ENCODE measurements around the gene TRIM65. TPM values are rescaled to one million over a fixed set of nuclear protein-coding genes. Genes with fewer than 3 reads are reported as not detected.

The TRIM65 gene
- total and polyA plus RNA-seq, 12 donors, result 4.1 to 46.9 (median 14.5) TPM

DNA sequence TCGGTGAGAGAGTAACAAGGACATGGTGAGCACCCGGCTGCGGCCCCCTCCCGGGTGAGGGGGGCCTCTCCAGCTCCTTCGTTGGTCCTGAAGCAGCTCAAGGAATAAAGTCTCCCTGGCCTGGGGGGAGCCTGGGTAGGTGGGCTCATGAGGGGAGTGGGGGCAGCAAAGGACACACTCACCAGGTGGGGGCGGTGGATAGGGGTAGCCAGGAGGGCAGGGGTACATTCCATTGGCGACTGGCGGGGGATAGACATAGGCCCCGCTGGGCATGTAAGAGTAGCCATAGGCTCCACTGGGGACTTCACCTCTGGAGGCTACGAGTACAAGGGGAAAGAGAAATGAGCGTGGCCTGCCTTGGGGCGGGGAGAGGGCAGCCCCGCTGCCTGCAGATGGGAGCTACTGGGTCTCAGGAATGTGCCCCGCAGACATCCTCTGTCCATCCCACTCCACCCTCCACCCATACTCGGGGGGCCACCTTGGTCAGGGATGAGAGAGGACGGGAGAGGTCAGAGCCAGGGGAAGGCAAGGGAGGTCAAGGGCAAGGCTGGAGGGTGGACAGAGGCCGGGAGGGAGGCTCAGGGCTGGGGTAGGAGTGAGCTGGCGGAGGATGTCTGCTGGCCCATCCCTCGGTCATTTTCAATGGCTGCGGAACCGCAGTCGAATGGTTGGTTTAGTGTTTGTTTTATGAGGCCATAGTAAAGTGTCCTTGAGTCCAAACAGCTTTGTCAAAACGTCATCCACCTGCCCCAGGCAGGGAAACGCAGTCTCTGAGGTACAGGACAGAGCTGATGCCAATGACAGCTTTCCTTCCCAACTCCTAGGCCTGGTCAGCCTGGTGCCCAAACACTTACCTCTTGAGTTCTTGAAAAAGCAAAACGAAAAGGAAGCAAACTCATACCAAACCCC, 48.9 kb downstream of the TRIM65 start:
- Histone ChIP-seq H3K4me1 (replicated peaks in 1 of 2) (peaks cover 34 to 76% of the 10 kb centered on the region in 2 donors), H3K27me3 (no peaks in the 10 kb centered on the region), H3K4me3 (no peak overlapping the region), H3K36me3 (replicated peaks in 1 of 2) (peaks cover 0 to 64% of the 10 kb centered on the region in 2 donors), H3K9me3 (replicated peaks in 1 of 3) (no peaks in the 10 kb centered on the region), H3K27ac (peak overlapping the region in 3 of 5 donors; percentile 59 to 97 (median 88))
- WGBS, 4 donors, result 63 to 70% (median 65%) methylated on average over 21 to 25 of the region's 25 CpGs
- intact Hi-C loops (cut with DNase I), result no loop called here
- TF ChIP-seq, protein P1, sequence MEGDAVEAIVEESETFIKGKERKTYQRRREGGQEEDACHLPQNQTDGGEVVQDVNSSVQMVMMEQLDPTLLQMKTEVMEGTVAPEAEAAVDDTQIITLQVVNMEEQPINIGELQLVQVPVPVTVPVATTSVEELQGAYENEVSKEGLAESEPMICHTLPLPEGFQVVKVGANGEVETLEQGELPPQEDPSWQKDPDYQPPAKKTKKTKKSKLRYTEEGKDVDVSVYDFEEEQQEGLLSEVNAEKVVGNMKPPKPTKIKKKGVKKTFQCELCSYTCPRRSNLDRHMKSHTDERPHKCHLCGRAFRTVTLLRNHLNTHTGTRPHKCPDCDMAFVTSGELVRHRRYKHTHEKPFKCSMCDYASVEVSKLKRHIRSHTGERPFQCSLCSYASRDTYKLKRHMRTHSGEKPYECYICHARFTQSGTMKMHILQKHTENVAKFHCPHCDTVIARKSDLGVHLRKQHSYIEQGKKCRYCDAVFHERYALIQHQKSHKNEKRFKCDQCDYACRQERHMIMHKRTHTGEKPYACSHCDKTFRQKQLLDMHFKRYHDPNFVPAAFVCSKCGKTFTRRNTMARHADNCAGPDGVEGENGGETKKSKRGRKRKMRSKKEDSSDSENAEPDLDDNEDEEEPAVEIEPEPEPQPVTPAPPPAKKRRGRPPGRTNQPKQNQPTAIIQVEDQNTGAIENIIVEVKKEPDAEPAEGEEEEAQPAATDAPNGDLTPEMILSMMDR (IDR thresholded peaks at IDR 0.05), result no peak
- no peak for TF ChIP-seq POLR2A (IDR thresholded peaks at IDR 0.05)
- no peak for DNase-seq

DNA sequence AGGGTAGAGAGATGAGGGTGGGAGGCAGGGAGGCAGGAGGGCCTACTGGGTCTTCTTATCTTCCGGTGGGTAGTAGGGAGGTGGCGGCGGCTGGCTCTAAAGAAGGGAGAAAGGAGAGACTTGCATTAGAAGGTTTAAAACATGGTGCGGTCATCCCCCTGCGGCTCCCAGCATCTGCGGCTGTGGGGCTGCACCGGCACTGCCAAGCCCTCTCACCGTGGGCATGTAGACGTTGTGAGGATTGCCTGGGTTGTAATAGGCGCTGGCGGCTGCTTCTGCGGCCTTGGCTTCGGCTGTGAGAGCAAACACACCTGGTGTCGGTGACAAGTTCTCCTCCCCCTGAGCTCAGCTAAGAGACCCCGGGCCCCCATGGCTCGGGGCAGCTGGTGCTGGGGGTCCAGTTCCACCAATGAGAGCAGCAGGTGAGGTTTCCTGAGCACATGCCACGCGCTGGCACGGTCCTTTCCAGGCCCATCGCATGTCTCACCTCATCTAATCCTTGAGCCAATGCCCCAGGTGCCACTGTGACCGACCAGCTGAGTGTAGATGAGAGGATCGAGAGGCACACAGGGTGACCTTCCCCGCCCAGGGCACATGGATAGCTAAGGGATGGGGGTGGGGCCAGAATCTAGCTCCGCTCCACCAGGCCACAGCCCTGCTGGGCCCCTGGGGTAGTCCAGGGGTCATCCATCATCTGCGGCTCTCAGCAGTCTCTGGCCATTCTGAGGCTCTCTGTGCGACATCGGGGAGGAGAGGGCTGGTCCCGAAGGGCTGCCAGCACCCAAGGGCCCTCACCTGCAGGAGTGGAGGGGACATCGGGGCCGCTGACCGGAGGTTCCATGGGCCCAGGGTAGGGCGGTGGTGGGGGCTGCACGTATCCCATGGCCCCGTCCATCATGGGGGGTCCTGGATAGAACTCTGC, 49.8 kb downstream of the TRIM65 start:
- Histone ChIP-seq H3K9me3 (replicated peaks in 1 of 3) (no peaks in the 10 kb centered on the region), H3K36me3 (replicated peaks in 1 of 2) (peaks cover 0 to 60% of the 10 kb centered on the region in 2 donors), H3K27me3 (no peaks in the 10 kb centered on the region), H3K27ac (peak overlapping the region in 4 of 5 donors; percentile 88 to 97 (median 90)), H3K4me1 (replicated peaks in 1 of 2) (peaks cover 34 to 74% of the 10 kb centered on the region in 2 donors), H3K4me3 (no peak overlapping the region)
- TF ChIP-seq POLR2A (IDR thresholded peaks at IDR 0.05), result no peak
- TF ChIP-seq, protein P1 (IDR thresholded peaks at IDR 0.05), result no peak
- 79 to 82% (median 81%) methylated on average over 14 to 34 of the region's 34 CpGs for WGBS, 4 donors
- DNase-seq, result no peak
- intact Hi-C loops (cut with DNase I), result no loop called here

DNA sequence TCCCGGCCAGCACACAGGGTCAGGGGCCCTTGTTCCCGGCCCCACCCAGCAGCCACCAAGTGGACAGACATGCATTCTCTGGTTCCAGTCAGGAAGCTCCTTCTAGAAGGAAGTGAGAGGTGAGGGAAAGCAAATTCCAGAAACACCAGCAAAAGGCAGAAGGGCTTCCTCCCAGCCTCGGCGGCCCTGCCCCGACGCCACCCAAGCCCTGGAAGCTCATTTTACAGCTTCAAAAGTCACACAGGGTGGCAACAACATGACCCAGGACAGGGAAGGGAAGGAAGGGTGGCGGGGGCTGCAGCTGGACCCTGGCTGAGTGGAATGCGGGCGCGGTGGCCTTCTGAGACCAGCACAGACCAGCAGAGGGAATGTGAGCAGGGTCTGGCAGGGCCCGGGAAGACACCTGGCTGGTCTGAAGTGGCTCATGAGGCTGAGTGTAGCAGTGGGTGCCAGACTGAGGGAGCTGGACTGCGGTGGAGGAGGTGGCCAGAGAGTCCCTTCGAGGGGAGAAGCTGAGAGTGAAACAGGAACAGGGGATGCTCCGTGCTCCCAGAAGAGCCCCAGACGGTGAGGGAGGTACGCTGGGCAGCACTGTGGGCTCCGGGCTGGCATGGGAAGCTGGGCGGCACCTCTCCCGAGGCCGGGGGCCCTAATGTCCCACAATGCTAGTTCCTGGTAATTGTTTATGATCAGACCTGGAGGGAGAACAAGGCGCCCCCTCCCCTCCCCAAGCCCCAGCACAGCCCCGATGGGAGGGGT, 50.6 kb downstream of the TRIM65 start:
- peaks cover 34 to 66% of the 10 kb centered on the region in 2 donors for H3K4me1 ChIP-seq (replicated peaks in 1 of 2)
- intact Hi-C loops (cut with DNase I), result no loop called here
- H3K4me3 ChIP-seq, result no peak overlapping the region
- H3K27ac ChIP-seq, result peak overlapping the region in 4 of 5 donors; percentile 88 to 97 (median 90)
- peaks cover 0 to 52% of the 10 kb centered on the region in 2 donors for H3K36me3 ChIP-seq (replicated peaks in 1 of 2)
- no peaks in the 10 kb centered on the region for H3K27me3 ChIP-seq
- DNase-seq, result peak in 1 of 7 donors; percentile 58
- no peak for TF ChIP-seq POLR2A (IDR thresholded peaks at IDR 0.05)
- TF ChIP-seq, protein P1 (IDR thresholded peaks at IDR 0.05), result no peak
- 62 to 70% (median 67%) methylated on average over 16 to 22 of the region's 22 CpGs for WGBS, 4 donors
- H3K9me3 ChIP-seq (replicated peaks in 1 of 3), result no peaks in the 10 kb centered on the region

Data from adrenal gland (tissue), 12 donors.